Suprapubic skin (tissue), 4 donors: Measurements from ENCODE around the gene ADAMTS19. TPM values are rescaled to one million over a fixed set of nuclear protein-coding genes. Genes with fewer than 3 reads are reported as not detected.

ENCODE experiments used
- DNase-seq, 2 donors: peaks; one replicate each; pipeline ENCODE4 v3.0.0-alpha.2; 2019; ENCODE audit warnings: low spot score in 2 of 2
- H3K27ac ChIP-seq: fragments of 200-600 bp; sonication (generic); one replicate; pipeline ENCODE4 v1.5.1; 2019
- H3K27me3 ChIP-seq: fragments of 200-600 bp; sonication (generic); one replicate; pipeline ENCODE4 v1.5.1; 2019
- H3K36me3 ChIP-seq: fragments of 200-600 bp; sonication (generic); one replicate; pipeline ENCODE4 v1.5.1; 2019
- H3K4me1 ChIP-seq: fragments of 200-600 bp; sonication (generic); one replicate; pipeline ENCODE4 v1.5.1; 2019
- H3K4me3 ChIP-seq: fragments of 200-600 bp; sonication (generic); one replicate; pipeline ENCODE4 v1.5.1; 2019; ENCODE audit warnings: mild to moderate bottlenecking
- H3K9me3 ChIP-seq: fragments of 200-600 bp; sonication (generic); one replicate; pipeline ENCODE4 v1.5.1; 2019
- CTCF ChIP-seq, 2 donors: fragments of 200-600 bp in 1 of 2; fragments of 450-650 bp in 1 of 2; sonication (generic) in 1 of 2; IDR thresholded peaks; one replicate each; pipeline ENCODE4 v1.5.1; 2016 to 2019; ENCODE audit warnings: antibody characterized with exemption in 2 of 2, mild to moderate bottlenecking in 1 of 2, moderate library complexity in 1 of 2
- EP300 ChIP-seq: sonication (generic); formaldehyde crosslinking; IDR thresholded peaks from one replicate; pipeline ENCODE4 v1.6.1; 2017; ENCODE audit warnings: antibody characterized with exemption
- POLR2A ChIP-seq, 2 donors: fragments of 450-650 bp; IDR thresholded peaks; one replicate each; pipeline ENCODE4 v1.6.1; 2017; ENCODE audit warnings: antibody characterized with exemption in 2 of 2, mild to moderate bottlenecking in 2 of 2, moderate library complexity in 2 of 2
- POLR2AphosphoS5 ChIP-seq, 3 donors: sonication (generic); formaldehyde crosslinking; IDR thresholded peaks; one replicate each; pipeline ENCODE4 v1.6.1; 2017; ENCODE audit warnings: antibody characterized with exemption in 3 of 3
- WGBS: methylation state at CpG from one replicate; pipeline ENCODE4 v1.1.5; 2018; 5-methylcytosine and 5-hydroxymethylcytosine counted together
- total RNA-seq, 4 donors: library from RNA; depleted of rRNA; stranded (reverse); fragments of >200 nt; gene quantifications; one replicate each; pipeline ENCODE4 v1.1.0, GENCODE V29; 2016

Gene ADAMTS19
- total RNA-seq, 4 donors from 2014 or later: not detected

GRCh38 chr5:129474544-129474943 is 14.4 kb downstream of the ADAMTS19 start:
- Histone ChIP-seq H3K4me1 (no peaks in the 10 kb centered on the region), H3K9me3 (no peaks in the 10 kb centered on the region), H3K36me3 (no peaks in the 10 kb centered on the region), H3K27ac (no peak overlapping the region), H3K27me3 (no peaks in the 10 kb centered on the region), H3K4me3 (no peak overlapping the region)
- TF ChIP-seq POLR2AphosphoS5 (IDR thresholded peaks at IDR 0.05): no peak
- WGBS: 81% methylated on average over 2 of the region's 2 CpGs
- DNase-seq: no peak

GRCh38 chr5:129476751-129477150 is 16.7 kb downstream of the ADAMTS19 start:
- no peaks in the 10 kb centered on the region for H3K36me3 ChIP-seq
- no peak for DNase-seq
- H3K27me3 ChIP-seq: no peaks in the 10 kb centered on the region
- H3K27ac ChIP-seq: no peak overlapping the region
- TF ChIP-seq POLR2A (IDR thresholded peaks at IDR 0.05) (no peak), EP300 (no peak), CTCF (IDR thresholded peaks at IDR 0.05) (no peak), POLR2AphosphoS5 (IDR thresholded peaks at IDR 0.05) (no peak)
- H3K4me1 ChIP-seq: no peaks in the 10 kb centered on the region
- no peak overlapping the region for H3K4me3 ChIP-seq
- no peaks in the 10 kb centered on the region for H3K9me3 ChIP-seq

GRCh38 chr5:129477532-129477931 is 17.4 kb downstream of the ADAMTS19 start:
- 38% methylated on average over 1 of the region's 1 CpG for WGBS
- Histone ChIP-seq H3K27ac (no peak overlapping the region), H3K4me3 (no peak overlapping the region), H3K36me3 (no peaks in the 10 kb centered on the region), H3K27me3 (no peaks in the 10 kb centered on the region), H3K4me1 (no peaks in the 10 kb centered on the region), H3K9me3 (no peaks in the 10 kb centered on the region)
- TF ChIP-seq EP300: no peak
- TF ChIP-seq POLR2AphosphoS5 (IDR thresholded peaks at IDR 0.05): no peak
- TF ChIP-seq CTCF (IDR thresholded peaks at IDR 0.05): no peak
- no peak for TF ChIP-seq POLR2A (IDR thresholded peaks at IDR 0.05)
- DNase-seq: no peak

- DNase-seq: no peak
- WGBS: 78% methylated on average over 3 of the region's 3 CpGs
- H3K27me3 ChIP-seq: no peaks in the 10 kb centered on the region
- TF ChIP-seq POLR2A (IDR thresholded peaks at IDR 0.05) (no peak), CTCF (IDR thresholded peaks at IDR 0.05) (no peak), POLR2AphosphoS5 (IDR thresholded peaks at IDR 0.05) (no peak), EP300 (no peak)
- H3K27ac ChIP-seq: no peak overlapping the region
- H3K9me3 ChIP-seq: no peaks in the 10 kb centered on the region
- H3K4me3 ChIP-seq: no peak overlapping the region
- no peaks in the 10 kb centered on the region for H3K4me1 ChIP-seq
- H3K36me3 ChIP-seq: no peaks in the 10 kb centered on the region
Measured at GRCh38 chr5:129481161-129481560, 21.1 kb downstream of the ADAMTS19 start.

- no peak for DNase-seq
- TF ChIP-seq POLR2A (IDR thresholded peaks at IDR 0.05) (no peak), EP300 (no peak), CTCF (IDR thresholded peaks at IDR 0.05) (no peak), POLR2AphosphoS5 (IDR thresholded peaks at IDR 0.05) (no peak)
- H3K27ac ChIP-seq: no peak overlapping the region
Measured at GRCh38 chr5:129496421-129496820, 36.3 kb downstream of the ADAMTS19 start.

GRCh38 chr5:129496864-129497595 is 36.9 kb downstream of the ADAMTS19 start:
- no peaks in the 10 kb centered on the region for H3K27me3 ChIP-seq
- no peaks in the 10 kb centered on the region for H3K4me1 ChIP-seq
- TF ChIP-seq POLR2AphosphoS5 (IDR thresholded peaks at IDR 0.05): no peak
- TF ChIP-seq EP300: no peak
- no peak for TF ChIP-seq CTCF (IDR thresholded peaks at IDR 0.05)
- TF ChIP-seq POLR2A (IDR thresholded peaks at IDR 0.05): no peak
- H3K36me3 ChIP-seq: no peaks in the 10 kb centered on the region
- no peaks in the 10 kb centered on the region for H3K9me3 ChIP-seq
- WGBS: 49% methylated on average over 3 of the region's 3 CpGs
- no peak overlapping the region for H3K4me3 ChIP-seq
- no peak overlapping the region for H3K27ac ChIP-seq
- no peak for DNase-seq

More at GRCh38 chr5:129496421-129496820, 36.3 kb downstream of the ADAMTS19 start:
- no peaks in the 10 kb centered on the region for H3K27me3 ChIP-seq
- no peak overlapping the region for H3K4me3 ChIP-seq
- no peaks in the 10 kb centered on the region for H3K4me1 ChIP-seq
- H3K36me3 ChIP-seq: no peaks in the 10 kb centered on the region
- no peaks in the 10 kb centered on the region for H3K9me3 ChIP-seq
